ENCODE results near the gene PLP1.

The PLP1 gene

DNA sequence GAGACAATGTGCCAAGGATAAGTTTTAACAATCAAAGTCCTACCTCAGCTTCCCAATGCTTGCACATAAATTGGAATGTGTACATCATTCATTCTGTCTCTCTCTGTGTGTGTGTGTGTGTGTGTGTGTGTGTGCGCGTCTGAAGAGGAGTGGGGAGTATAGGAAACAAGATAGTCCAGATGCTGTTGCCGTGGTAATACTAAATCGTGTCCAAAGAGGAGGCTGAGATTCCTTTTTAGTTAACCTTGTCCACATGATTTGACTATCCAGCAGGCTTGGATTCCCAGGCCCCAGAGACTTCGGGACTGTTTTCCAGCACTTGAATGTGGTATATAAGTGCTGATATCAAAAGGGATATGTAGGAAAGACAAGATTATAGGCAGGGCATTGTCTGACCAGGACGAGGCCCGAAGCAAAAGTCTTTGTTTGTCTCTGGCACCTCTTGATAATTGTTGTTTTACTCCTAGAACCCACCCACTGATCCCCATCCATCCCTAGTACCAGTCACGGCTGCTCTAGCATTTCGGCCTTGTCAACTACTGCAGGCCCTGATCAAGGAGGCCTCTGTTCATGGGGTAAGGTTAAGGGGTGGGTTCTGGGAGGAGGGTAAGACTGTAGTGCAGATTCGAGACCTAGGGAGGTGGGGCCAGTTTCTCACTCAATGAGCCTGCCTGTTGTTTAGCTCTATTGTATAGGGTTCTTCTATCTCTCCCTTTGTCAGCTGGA lies 3.9 kb downstream of the PLP1 start:
- no peak for DNase-seq (ENCODE audit: low read depth)
- H3K4me3 ChIP-seq (ENCODE audit: low read depth, low read length): no peak overlapping the region
- TF ChIP-seq, protein P1, sequence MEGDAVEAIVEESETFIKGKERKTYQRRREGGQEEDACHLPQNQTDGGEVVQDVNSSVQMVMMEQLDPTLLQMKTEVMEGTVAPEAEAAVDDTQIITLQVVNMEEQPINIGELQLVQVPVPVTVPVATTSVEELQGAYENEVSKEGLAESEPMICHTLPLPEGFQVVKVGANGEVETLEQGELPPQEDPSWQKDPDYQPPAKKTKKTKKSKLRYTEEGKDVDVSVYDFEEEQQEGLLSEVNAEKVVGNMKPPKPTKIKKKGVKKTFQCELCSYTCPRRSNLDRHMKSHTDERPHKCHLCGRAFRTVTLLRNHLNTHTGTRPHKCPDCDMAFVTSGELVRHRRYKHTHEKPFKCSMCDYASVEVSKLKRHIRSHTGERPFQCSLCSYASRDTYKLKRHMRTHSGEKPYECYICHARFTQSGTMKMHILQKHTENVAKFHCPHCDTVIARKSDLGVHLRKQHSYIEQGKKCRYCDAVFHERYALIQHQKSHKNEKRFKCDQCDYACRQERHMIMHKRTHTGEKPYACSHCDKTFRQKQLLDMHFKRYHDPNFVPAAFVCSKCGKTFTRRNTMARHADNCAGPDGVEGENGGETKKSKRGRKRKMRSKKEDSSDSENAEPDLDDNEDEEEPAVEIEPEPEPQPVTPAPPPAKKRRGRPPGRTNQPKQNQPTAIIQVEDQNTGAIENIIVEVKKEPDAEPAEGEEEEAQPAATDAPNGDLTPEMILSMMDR (conservative IDR thresholded peaks at IDR 0.05; ENCODE audit: low read depth, low read length): no peak

DNA sequence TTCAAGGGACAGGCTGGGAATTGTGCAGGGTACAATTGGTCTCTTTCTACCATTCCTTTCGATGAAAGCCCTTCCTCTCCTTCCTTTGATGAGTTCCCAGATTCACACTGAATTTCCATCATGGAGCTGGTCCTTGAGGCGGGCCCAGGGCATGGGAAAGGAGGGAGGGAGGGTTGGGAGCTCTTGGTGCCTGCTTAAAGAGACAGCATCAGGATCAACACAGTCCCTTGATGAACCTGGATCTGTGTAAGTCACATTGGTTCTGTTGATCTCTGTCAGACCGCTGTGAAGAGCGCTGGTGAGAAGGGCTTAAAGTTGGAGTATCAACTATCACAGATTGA lies 4.4 kb downstream of the PLP1 start:
- no peak overlapping the region for H3K4me3 ChIP-seq (ENCODE audit: low read depth, low read length)
- TF ChIP-seq, protein P1 (conservative IDR thresholded peaks at IDR 0.05; ENCODE audit: low read depth, low read length): no peak
- no peak for DNase-seq (ENCODE audit: low read depth)

DNA sequence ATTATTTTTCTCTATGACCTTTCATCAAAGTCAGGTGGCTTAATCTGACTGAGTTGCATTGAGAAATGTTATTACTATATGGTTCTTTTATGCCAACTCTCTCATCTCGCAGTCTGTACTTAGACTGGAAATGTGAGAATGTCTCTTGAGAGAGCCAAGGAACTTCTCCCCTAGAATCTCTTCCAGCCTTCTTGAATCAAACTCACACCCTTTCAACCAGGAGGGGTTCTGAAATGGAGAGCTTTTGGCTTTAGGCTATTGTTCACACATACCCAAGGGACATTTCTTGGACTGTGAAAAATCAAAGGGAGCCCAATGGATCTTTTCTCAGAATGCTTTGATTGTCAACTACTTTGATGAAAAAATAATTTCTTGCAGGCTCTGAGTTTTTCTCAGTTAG lies 5.1 kb downstream of the PLP1 start:
- TF ChIP-seq, protein P1 (conservative IDR thresholded peaks at IDR 0.05; ENCODE audit: low read depth, low read length): no peak
- no peak overlapping the region for H3K4me3 ChIP-seq (ENCODE audit: low read depth, low read length)
- DNase-seq (ENCODE audit: low read depth): no peak

DNA sequence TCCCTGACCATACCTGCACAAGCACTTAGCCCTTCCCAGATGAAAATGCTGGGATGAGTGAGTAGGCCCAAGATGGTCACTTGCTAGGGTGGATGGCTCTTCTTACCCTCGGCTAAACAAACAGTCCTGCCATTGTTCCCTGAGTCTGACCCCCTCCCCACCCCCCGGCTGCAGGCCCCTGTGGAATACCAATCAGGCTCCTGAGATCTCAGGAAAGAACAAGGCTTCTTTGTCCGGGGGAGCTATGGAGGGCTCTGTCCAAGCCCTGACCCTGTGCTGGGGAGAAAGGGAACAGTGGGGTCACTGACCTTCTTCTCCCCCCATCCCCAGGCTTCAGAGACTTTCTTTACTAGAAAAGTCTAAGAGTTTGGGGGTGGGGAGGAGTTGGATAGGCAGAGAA lies 6.0 kb downstream of the PLP1 start:
- no peak for DNase-seq (ENCODE audit: low read depth)
- no peak overlapping the region for H3K4me3 ChIP-seq (ENCODE audit: low read depth, low read length)
- TF ChIP-seq, protein P1 (conservative IDR thresholded peaks at IDR 0.05; ENCODE audit: low read depth, low read length): no peak

DNA sequence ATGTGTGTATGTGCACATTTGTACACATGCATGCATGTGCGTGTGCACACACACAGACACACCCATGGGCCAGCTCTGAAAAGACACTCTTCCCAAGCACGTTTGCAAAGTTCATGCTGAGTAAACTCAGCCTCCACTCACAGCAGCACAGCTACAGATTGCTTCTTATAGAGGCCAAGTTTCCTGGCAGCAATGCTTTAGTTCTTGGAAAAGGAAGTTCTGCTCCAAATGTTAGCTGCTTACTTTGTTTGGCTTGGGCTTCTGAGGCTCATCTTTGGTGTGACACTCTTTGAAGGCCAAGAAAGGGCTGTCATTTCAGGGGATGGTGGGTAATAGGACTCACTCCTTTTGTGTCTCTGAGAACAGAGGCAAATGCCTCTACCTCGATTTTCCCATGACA lies 6.6 kb downstream of the PLP1 start:
- DNase-seq (ENCODE audit: low read depth): no peak

DNA sequence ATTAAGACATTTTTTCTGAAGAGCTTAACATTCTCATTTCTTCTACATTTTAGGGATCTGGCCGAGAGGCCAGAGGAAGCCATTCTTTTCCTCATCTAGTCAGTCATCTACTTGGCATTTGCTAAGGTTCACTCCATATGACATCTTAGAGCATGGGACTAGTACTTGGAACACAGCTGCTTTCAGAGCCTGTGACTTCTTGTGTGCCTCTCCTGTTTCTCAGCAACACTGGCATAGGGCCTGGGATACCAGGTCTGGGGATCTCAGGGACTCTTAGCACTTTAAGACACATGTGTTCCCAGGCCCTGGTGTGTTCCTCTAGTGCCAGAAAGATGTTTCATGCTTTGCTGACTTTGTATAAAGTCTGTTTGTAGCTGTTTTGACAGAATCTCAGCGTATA lies 7.3 kb downstream of the PLP1 start:
- H3K4me3 ChIP-seq (ENCODE audit: low read depth, low read length): no peak overlapping the region
- TF ChIP-seq, protein P1 (conservative IDR thresholded peaks at IDR 0.05; ENCODE audit: low read depth, low read length): no peak
- no peak for DNase-seq (ENCODE audit: low read depth)

More for the DNA sequence above, 6.6 kb downstream of the PLP1 start:
- TF ChIP-seq, protein P1 (conservative IDR thresholded peaks at IDR 0.05; ENCODE audit: low read depth, low read length): no peak
- no peak overlapping the region for H3K4me3 ChIP-seq (ENCODE audit: low read depth, low read length)

DNA sequence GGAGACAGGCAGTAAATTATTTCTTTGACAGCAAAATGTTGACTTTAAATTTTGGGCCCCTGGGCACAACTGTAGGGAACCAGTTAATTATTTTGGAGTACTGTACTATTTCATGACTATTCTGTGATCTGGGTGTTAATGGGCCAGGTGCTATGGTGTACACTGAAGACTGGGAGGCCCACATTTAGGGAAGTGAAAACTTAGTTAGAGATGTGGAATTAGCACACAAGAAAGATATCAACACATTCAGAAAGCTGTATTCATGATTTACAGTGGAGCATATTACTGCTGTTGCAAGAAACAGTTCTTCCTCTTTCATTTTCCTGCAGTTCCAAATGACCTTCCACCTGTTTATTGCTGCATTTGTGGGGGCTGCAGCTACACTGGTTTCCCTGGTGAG lies 12.4 kb downstream of the PLP1 start:
- no peak overlapping the region for H3K4me3 ChIP-seq (ENCODE audit: low read depth, low read length)
- DNase-seq (ENCODE audit: low read depth): no peak
- TF ChIP-seq, protein P1 (conservative IDR thresholded peaks at IDR 0.05; ENCODE audit: low read depth, low read length): no peak
